Upper lobe of left lung (tissue), 4 donors: ENCODE measurements around the gene SLC9A9.

Source experiments
- CTCF ChIP-seq, 6 experiments: fragments of 450-650 bp in 4 of 6; fragments of 200-600 bp in 2 of 6; sonication (generic) in 2 of 6; IDR thresholded peaks; one replicate each; pipeline ENCODE4 v1.5.1; 2016 to 2019; ENCODE audit warnings: antibody characterized with exemption in 6 of 6
- POLR2A ChIP-seq, 4 donors: fragments of 450-650 bp; IDR thresholded peaks; one replicate each; pipeline ENCODE4 v1.5.1; 2016 to 2017; ENCODE audit warnings: antibody characterized with exemption in 4 of 4, mild to moderate bottlenecking in 2 of 4
- POLR2AphosphoS5 ChIP-seq, 2 donors: sonication (generic); formaldehyde crosslinking; IDR thresholded peaks; one replicate each; pipeline ENCODE4 v1.5.1; 2017; ENCODE audit warnings: antibody characterized with exemption in 2 of 2

DNA sequence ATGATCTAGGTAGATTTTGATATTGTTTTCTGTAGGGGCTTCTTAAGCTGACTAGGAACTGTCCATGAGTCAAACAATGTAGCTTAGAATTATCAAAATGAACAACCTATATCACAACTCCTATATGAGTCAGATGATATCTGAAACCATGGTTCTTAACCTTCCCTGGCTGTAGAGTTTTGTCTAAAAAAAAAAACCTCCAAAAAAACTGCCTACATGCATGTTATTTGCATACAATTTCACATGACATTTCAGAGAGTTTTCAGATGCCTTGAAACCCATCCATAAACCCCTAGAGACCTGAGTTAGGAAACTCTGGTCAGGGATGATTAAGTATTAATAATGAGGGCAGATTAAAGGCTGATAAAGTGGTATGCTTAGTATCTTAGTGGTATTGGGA lies 571.7 kb downstream of the SLC9A9 start:
- no peak for TF ChIP-seq POLR2A (IDR thresholded peaks at IDR 0.05)
- TF ChIP-seq CTCF (IDR thresholded peaks at IDR 0.05): no peak
- no peak for TF ChIP-seq POLR2AphosphoS5 (IDR thresholded peaks at IDR 0.05)
